ENCODE data around the gene TFR2.

The TFR2 gene

GRCh38 chr7:100600730-100601038 is 40.7 kb downstream of the TFR2 start:
- TF ChIP-seq, protein P1, sequence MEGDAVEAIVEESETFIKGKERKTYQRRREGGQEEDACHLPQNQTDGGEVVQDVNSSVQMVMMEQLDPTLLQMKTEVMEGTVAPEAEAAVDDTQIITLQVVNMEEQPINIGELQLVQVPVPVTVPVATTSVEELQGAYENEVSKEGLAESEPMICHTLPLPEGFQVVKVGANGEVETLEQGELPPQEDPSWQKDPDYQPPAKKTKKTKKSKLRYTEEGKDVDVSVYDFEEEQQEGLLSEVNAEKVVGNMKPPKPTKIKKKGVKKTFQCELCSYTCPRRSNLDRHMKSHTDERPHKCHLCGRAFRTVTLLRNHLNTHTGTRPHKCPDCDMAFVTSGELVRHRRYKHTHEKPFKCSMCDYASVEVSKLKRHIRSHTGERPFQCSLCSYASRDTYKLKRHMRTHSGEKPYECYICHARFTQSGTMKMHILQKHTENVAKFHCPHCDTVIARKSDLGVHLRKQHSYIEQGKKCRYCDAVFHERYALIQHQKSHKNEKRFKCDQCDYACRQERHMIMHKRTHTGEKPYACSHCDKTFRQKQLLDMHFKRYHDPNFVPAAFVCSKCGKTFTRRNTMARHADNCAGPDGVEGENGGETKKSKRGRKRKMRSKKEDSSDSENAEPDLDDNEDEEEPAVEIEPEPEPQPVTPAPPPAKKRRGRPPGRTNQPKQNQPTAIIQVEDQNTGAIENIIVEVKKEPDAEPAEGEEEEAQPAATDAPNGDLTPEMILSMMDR (conservative IDR thresholded peaks at IDR 0.05; ENCODE audit: low read depth) = no peak
- H3K27ac ChIP-seq = no peak overlapping the region
- ChIA-PET CTCF (no interaction called here), POLR2A (ENCODE audit: low non-redundant PET) (no interaction called here)
- no peak for DNase-seq (ENCODE audit: low spot score)

DNA sequence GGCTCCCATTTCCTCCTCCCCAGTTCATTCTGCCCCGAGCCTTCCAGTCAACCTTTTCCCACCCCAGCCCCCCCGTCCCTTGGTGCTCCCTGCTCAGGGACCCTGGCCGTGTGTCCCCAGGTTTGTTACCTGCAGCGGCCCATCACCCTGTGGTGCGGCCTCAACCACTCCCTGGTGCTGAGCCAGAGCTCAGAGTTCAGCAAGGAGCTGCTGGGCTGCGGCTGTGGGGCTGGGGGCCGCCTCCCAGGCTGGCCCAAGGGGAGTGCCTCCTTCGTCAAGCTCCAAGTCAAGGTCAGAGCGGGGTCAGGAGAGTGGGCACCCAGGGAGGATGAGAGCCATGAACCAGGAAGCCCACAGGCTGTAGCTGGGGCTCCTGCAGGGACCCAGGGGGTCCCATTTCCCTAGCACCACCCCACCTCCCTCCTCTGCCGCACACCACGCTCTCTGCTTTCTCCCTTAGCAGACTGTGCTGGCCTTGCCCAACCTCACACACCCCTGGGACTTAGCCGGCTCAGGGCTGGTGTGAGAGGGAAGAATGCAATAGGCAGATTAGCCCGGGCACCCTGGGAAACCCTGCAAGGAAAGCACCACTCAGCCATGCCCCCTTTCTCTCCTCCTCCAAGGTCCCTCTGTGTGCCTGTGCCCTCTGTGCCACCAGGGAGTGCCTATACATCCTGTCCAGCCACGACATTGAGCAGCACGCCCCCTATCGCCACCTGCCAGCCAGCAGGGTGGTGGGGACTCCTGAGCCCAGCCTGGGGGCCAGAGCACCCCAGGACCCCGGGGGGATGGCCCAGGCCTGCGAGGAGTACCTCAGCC is 41.2 kb downstream of the TFR2 start:
- DNase-seq (ENCODE audit: low spot score) = no peak
- ChIA-PET CTCF (no interaction called here), POLR2A (ENCODE audit: low non-redundant PET) (no interaction called here)
- H3K27ac ChIP-seq = no peak overlapping the region
- TF ChIP-seq, protein P1 (conservative IDR thresholded peaks at IDR 0.05; ENCODE audit: low read depth) = no peak

DNA sequence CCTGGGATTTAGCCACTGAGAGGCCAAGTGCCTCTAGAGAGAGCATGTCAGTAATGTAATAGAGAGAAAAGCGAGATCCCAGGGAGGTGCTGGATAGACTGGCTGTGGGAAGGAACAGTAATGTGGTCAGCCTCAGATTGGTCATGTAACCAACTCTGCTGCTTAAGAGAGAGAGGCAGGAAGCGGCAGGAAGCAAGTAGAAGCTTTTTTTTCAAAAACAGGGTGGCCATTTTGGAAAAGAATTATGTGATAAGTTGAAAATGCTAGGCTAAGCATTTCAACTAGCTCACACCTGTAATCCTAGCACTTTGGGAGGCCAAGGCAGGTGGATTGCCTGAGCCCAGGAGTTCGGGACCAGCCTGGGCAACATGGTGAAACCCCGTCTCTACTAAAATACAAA is 42.9 kb downstream of the TFR2 start:
- ChIA-PET POLR2A (ENCODE audit: low non-redundant PET) (no interaction called here), CTCF (interaction anchor here (0.6 kb wide), 2 partner anchors 12 to 43 kb away, joined by 3 to 4 read pairs; partner anchors contain the start of genes FBXO24 and LRCH4)
- TF ChIP-seq, protein P1 (conservative IDR thresholded peaks at IDR 0.05; ENCODE audit: low read depth) = no peak
- no peak overlapping the region for H3K27ac ChIP-seq
- no peak for DNase-seq (ENCODE audit: low spot score)

DNA sequence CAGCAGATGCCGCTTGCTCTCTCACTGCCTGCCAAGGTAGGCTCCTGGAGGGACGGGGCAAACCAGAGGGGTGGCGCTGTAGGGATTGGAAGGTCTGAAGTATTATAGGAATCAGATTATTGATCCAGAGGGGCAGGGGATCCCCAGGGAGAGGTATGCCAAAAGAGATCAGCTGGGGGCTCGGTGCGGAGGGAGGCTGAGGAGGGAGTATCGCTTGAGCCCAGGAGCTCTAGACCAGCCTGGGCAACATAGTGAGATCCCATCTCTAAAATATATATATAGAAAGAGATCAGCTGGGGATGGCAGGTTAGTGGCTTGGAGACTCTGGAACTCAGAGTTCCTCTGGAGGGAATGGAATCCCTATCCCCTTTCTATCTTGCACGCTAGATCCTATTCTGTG is 46.2 kb downstream of the TFR2 start:
- CTCF ChIA-PET = interaction anchor here (0.6 to 0.8 kb wide), 2 partner anchors 34 to 35 kb away, joined by 3 to 4 read pairs; no protein-coding TSS in a partner anchor
- no peak overlapping the region for H3K27ac ChIP-seq
- TF ChIP-seq, protein P1 (conservative IDR thresholded peaks at IDR 0.05; ENCODE audit: low read depth) = no peak
- DNase-seq (ENCODE audit: low spot score) = no peak
- POLR2A ChIA-PET (ENCODE audit: low non-redundant PET) = no interaction called here

DNA sequence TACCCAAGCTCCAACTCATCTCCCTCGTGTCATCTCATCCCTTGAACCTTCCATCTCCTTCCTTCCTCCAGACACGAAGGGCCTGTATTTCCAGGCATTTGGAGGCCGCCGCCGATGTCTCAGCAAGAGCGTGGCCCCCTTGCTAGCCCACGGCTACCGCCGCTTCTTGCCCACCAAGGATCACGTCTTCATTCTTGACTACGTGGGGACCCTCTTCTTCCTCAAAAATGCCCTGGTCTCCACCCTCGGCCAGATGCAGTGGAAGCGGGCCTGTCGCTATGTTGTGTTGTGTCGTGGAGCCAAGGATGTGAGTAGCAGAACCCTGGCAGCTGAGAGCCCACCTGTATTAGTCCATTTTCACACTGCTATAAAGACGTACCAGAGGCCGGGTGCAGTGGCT is 49.8 kb downstream of the TFR2 start:
- no peak overlapping the region for H3K27ac ChIP-seq
- ChIA-PET POLR2A (ENCODE audit: low non-redundant PET) (no interaction called here), CTCF (interaction anchor here (0.6 kb wide), 1 partner anchor 134 kb away, joined by 3 read pairs; no protein-coding TSS in a partner anchor)
- TF ChIP-seq, protein P1 (conservative IDR thresholded peaks at IDR 0.05; ENCODE audit: low read depth) = no peak
- no peak for DNase-seq (ENCODE audit: low spot score)

DNA sequence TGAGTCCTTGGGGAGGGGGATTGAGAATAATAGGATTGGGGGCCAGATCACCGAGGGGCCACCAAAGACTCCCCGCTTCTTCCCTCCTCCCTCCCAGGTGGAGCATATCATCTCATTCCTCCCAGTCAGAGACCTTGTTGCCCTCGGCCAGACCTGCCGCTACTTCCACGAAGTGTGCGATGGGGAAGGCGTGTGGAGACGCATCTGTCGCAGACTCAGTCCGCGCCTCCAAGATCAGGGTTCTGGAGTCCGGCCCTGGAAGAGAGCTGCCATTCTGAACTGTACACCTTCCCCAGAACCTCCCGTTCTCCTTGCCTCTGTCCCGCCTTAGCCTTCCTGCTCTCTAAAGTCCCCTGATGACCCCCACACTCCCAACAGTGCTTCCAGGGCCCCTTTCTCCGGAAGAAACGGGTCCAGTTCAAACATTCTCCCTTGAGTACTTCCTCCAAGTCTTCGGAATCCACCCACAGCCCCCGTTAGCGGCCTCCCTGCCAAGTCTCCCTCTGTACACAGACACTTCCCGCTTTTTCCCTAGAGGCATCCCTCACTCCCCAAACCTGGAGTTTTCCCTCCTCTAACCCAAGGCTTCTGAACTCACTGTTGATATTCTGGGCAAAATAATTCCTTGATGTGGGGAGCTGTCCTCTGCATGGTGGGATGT is 51.1 kb downstream of the TFR2 start:
- TF ChIP-seq, protein P1 (conservative IDR thresholded peaks at IDR 0.05; ENCODE audit: low read depth) = no peak
- CTCF ChIA-PET = interaction anchor here (0.6 kb wide), 1 partner anchor 15 kb away, joined by 4 read pairs; no protein-coding TSS in a partner anchor
- H3K27ac ChIP-seq = no peak overlapping the region
- POLR2A ChIA-PET (ENCODE audit: low non-redundant PET) = no interaction called here
- DNase-seq (ENCODE audit: low spot score) = no peak

Data from RWPE1 (cell line).